ENCODE measurements around the gene PTGIR. TPM values are rescaled to one million over a fixed set of nuclear protein-coding genes. Genes with fewer than 3 reads are reported as not detected.

PTGIR gene
- total and polyA plus RNA-seq, 11 donors: 2.1 to 16.7 (median 4.9) TPM

DNA sequence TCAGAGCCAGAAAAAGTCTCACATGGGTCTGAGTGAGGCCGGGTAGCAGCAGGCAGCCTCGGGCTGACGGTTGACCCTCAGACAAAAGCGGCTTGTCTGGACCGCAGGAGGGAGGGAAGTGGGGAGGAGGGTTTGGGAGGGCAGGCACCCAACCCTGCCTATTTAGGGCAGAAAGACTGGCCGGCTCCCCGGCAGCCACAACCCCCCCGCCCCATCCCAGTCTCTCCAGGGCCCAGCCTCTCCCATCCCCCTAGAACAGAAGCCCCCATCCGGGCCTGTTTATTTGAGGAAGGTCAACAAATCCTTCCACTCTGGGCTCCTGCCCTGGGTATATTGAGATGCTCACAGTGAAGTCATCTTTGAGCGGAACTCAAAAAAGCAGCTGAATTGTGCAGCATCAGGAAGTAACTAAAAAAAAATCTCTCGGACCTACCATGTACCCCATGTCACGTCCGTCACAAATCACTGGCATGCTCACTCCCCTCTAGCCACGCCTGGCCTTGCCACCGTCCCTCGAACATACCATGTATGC lies 29.8 kb upstream of the PTGIR start:
- peak overlapping the region in 1 of 12 donors; percentile 7 for H3K4me3 ChIP-seq
- peak in 1 of 4 donors; percentile 45 for ATAC-seq
- intact Hi-C loops (cut with DNase I): no loop called here

DNA sequence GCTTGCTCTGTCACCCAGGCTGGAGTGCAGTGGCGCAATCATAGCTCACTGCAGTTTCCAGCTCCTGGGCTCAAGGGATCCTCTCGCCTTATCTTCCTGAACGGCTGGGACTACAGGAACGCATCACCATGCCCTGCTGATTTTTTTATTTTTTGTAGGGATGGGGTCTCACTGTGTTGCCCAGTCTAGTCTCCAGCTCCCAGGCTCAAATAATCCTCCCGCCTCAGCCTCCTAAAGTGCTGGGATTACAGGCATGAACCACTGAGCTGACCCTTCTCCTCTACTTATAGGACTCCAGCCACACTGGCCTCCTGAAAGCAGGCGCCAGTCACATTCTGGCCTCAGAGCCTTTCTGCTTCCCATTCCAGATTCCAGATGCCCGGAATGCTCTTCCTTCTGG lies 25.6 kb upstream of the PTGIR start:
- Histone ChIP-seq H3K36me3 (peaks cover 0 to 17% (median 4%) of the 10 kb centered on the region in 9 donors), H3K4me3 (no peak overlapping the region), H3K27ac (no peak overlapping the region), H3K27me3 (peaks cover 0 to 47% (median 0%) of the 10 kb centered on the region in 9 donors), H3K9me3 (peaks cover 0 to 11% (median 0%) of the 10 kb centered on the region in 12 donors), H3K4me1 (peaks cover 0 to 9% (median 0%) of the 10 kb centered on the region in 12 donors)
- DNase-seq: no peak
- TF ChIP-seq POLR2A (IDR thresholded peaks at IDR 0.05): no peak
- TF ChIP-seq, protein P1, sequence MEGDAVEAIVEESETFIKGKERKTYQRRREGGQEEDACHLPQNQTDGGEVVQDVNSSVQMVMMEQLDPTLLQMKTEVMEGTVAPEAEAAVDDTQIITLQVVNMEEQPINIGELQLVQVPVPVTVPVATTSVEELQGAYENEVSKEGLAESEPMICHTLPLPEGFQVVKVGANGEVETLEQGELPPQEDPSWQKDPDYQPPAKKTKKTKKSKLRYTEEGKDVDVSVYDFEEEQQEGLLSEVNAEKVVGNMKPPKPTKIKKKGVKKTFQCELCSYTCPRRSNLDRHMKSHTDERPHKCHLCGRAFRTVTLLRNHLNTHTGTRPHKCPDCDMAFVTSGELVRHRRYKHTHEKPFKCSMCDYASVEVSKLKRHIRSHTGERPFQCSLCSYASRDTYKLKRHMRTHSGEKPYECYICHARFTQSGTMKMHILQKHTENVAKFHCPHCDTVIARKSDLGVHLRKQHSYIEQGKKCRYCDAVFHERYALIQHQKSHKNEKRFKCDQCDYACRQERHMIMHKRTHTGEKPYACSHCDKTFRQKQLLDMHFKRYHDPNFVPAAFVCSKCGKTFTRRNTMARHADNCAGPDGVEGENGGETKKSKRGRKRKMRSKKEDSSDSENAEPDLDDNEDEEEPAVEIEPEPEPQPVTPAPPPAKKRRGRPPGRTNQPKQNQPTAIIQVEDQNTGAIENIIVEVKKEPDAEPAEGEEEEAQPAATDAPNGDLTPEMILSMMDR (IDR thresholded peaks at IDR 0.05): no peak
- no peak for ATAC-seq
- WGBS, 4 donors: 87 to 89% (median 88%) methylated on average over 7 of the region's 7 CpGs
- intact Hi-C loops (cut with DNase I): no loop called here

More for the DNA sequence above, 29.8 kb upstream of the PTGIR start:
- H3K4me1 ChIP-seq: peaks cover 0 to 19% (median 7%) of the 10 kb centered on the region in 12 donors
- H3K27ac ChIP-seq: peak overlapping the region in 8 of 12 donors; percentile 10 to 74 (median 52)
- WGBS, 4 donors: 57 to 65% (median 63%) methylated on average over 13 to 16 of the region's 16 CpGs
- H3K9me3 ChIP-seq: no peaks in the 10 kb centered on the region
- TF ChIP-seq, protein P1 (IDR thresholded peaks at IDR 0.05): no peak
- TF ChIP-seq POLR2A (IDR thresholded peaks at IDR 0.05): no peak
- peaks cover 0 to 36% (median 0%) of the 10 kb centered on the region in 9 donors for H3K27me3 ChIP-seq
- DNase-seq: peak in 2 of 5 donors; percentile 36 to 40
- peaks cover 0 to 11% (median 0%) of the 10 kb centered on the region in 9 donors for H3K36me3 ChIP-seq

DNA sequence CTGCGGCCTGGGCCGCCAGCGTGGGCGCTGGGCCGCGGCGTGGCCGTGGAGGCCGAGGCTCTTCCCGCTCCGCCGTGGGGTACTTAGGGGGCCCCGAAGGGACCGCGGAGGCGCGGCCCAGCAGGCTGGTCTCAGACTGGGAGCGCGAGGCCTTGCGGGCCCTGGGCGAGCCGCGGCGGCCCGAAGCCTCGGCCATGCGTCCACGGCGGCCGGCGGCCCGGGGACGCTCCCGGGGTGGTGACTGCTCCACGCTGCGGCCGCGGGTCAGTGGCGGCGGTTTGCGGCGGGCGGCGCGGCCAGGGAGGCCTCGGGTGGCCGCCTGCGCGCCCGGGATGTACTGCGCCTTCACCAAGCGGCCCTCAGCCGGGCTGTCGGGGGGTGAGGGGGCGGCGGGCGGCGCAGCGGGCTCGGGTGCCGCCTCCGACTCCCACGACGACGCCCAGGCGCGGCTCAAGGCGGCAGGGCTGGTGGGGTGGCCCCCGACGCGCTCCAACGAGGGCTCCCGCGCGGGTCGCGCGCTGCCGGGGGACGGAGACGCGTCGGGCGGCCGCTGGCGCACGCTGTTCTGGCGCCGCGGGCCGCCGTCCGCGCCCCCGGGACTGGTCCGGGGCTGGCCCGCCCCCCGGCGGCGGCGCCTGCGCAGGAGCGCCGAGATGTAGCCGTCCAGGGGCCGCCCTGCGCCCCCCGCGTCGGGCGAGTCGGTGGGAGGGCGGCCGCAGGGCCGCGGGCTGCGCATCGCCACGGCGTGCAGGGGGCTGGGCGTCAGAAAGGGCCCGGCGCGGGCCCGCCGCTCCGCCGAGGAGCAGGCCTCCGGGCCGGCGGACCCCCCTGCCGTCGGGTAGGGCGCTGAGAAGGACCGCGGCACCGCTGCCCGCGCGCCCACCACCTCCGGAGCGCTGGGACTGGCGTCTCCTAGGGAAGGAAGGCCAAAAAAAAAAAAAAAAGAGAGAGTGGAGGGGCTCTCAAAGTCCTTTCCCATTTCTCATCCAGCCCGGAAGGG lies 24.4 kb upstream of the PTGIR start:
- H3K4me1 ChIP-seq: peaks cover 0 to 13% (median 0%) of the 10 kb centered on the region in 12 donors
- TF ChIP-seq POLR2A (IDR thresholded peaks at IDR 0.05): no peak
- TF ChIP-seq, protein P1 (IDR thresholded peaks at IDR 0.05): no peak
- H3K27ac ChIP-seq: no peak overlapping the region

More for the DNA sequence above, 24.4 kb upstream of the PTGIR start:
- 62 to 75% (median 68%) methylated on average over 50 to 144 of the region's 144 CpGs for WGBS, 4 donors
- H3K9me3 ChIP-seq: peaks cover 0 to 11% (median 0%) of the 10 kb centered on the region in 12 donors
- intact Hi-C loops (cut with DNase I): no loop called here
- H3K4me3 ChIP-seq: no peak overlapping the region
- DNase-seq (no peak), ATAC-seq (no peak)
- H3K27me3 ChIP-seq: peaks cover 0 to 58% (median 0%) of the 10 kb centered on the region in 9 donors
- peaks cover 0 to 17% (median 4%) of the 10 kb centered on the region in 9 donors for H3K36me3 ChIP-seq

Data from heart left ventricle (tissue), 16 donors.